PC-9 (cell line): ENCODE results near the gene LY86. TPM values are rescaled to one million over a fixed set of nuclear protein-coding genes. Genes with fewer than 3 reads are reported as not detected.

Source experiments
- BruUV-seq: library from RNA; stranded (reverse); fragments of 400-500 nt; replicated peaks from 2 replicates; lab custom pipeline; 2021; lab: Mats Ljungman, UMichigan
- CTCF ChIA-PET: fragments of 300-600 bp; sonication (Branson Sonifier 250); formaldehyde crosslinking; loops from one replicate; lab custom pipeline; 2022; ENCODE audit warnings: antibody characterized with exemption; lab: Charles Lee
- POLR2A ChIA-PET: fragments of 300-600 bp; sonication (Branson Sonifier 250); formaldehyde crosslinking; loops from one replicate; lab custom pipeline; 2022; ENCODE audit warnings: antibody characterized with exemption; ENCODE audit not compliant: unreplicated experiment; lab: Charles Lee
- DNase-seq, 2 experiments: peaks; one replicate each; pipeline versions ENCODE4 v3.0.0 to v3.0.0-alpha.2; 2015 to 2022; ENCODE audit warnings: mixed read lengths in 1 of 2
- H2AFZ ChIP-seq: fragments of 200-600 bp; sonication (generic); 2 replicates; pipeline ENCODE4 v1.8.1; 2017; ENCODE audit warnings: antibody characterized with exemption
- H3F3A ChIP-seq: fragments of 200-600 bp; sonication (generic); 2 replicates; pipeline ENCODE4 v1.8.1; 2017; ENCODE audit warnings: antibody characterized with exemption, mild to moderate bottlenecking, low read depth; ENCODE audit not compliant: insufficient read depth
- H3K27ac ChIP-seq: fragments of 200-600 bp; sonication (generic); 2 replicates; pipeline ENCODE4 v1.6.1; 2016; ENCODE audit warnings: mixed run types
- H3K27me3 ChIP-seq: fragments of 200-600 bp; sonication (generic); 2 replicates; pipeline ENCODE4 v1.6.1; 2016; ENCODE audit warnings: low read depth, mixed run types; ENCODE audit not compliant: insufficient read depth
- H3K36me3 ChIP-seq: fragments of 200-600 bp; sonication (generic); 2 replicates; pipeline ENCODE4 v1.6.1; 2016; ENCODE audit warnings: low read depth, mixed run types
- H3K4me1 ChIP-seq: fragments of 200-600 bp; sonication (generic); replicated peaks from 2 replicates; pipeline ENCODE4 v1.6.1; 2016; ENCODE audit warnings: mixed run types; ENCODE audit not compliant: insufficient read depth
- H3K4me2 ChIP-seq: fragments of 200-600 bp; sonication (generic); 2 replicates; pipeline ENCODE4 v1.6.1; 2017; ENCODE audit warnings: mixed run types
- H3K4me3 ChIP-seq: fragments of 200-600 bp; sonication (generic); 2 replicates; pipeline ENCODE4 v1.6.1; 2016; ENCODE audit warnings: mixed run types
- H3K79me2 ChIP-seq: fragments of 200-600 bp; sonication (generic); 2 replicates; pipeline ENCODE4 v1.6.1; 2017; ENCODE audit warnings: low read depth, mixed run types
- H3K9me2 ChIP-seq: fragments of 200-600 bp; sonication (generic); 2 replicates; pipeline ENCODE4 v1.8.1; 2017; ENCODE audit warnings: mild to moderate bottlenecking; ENCODE audit not compliant: insufficient read depth
- H3K9me3 ChIP-seq: fragments of 200-600 bp; sonication (generic); 2 replicates; pipeline ENCODE4 v1.8.1; 2016; ENCODE audit warnings: low read depth; ENCODE audit not compliant: insufficient read depth
- H4K20me1 ChIP-seq: fragments of 200-600 bp; sonication (generic); 2 replicates; pipeline ENCODE4 v1.8.1; 2017; ENCODE audit not compliant: insufficient read depth
- CTCF ChIP-seq: fragments of 200-600 bp; sonication (generic); conservative IDR thresholded peaks from 2 replicates; pipeline ENCODE4 v1.6.1; 2017; ENCODE audit warnings: mixed run types, antibody characterized with exemption, mild to moderate bottlenecking, moderate library complexity
- EZH2 ChIP-seq: fragments of 200-600 bp; sonication (generic); IDR thresholded peaks from 2 replicates; pipeline ENCODE4 v1.8.0; 2017; ENCODE audit warnings: antibody characterized with exemption, low read depth
- intact Hi-C: fragments of 100-400 bp; cut with micrococcal nuclease; formaldehyde crosslinking; loops from one replicate; pipeline ENCODE4 v1.10.0; 2022; ENCODE audit not compliant: unreplicated experiment
- total RNA-seq: library from RNA; stranded (reverse); gene quantifications from 2 replicates; pipeline ENCODE4 v1.2.3, GENCODE V29; 2021

The LY86 gene
- total RNA-seq, 1 experiment from 2014 or later: not detected

DNA sequence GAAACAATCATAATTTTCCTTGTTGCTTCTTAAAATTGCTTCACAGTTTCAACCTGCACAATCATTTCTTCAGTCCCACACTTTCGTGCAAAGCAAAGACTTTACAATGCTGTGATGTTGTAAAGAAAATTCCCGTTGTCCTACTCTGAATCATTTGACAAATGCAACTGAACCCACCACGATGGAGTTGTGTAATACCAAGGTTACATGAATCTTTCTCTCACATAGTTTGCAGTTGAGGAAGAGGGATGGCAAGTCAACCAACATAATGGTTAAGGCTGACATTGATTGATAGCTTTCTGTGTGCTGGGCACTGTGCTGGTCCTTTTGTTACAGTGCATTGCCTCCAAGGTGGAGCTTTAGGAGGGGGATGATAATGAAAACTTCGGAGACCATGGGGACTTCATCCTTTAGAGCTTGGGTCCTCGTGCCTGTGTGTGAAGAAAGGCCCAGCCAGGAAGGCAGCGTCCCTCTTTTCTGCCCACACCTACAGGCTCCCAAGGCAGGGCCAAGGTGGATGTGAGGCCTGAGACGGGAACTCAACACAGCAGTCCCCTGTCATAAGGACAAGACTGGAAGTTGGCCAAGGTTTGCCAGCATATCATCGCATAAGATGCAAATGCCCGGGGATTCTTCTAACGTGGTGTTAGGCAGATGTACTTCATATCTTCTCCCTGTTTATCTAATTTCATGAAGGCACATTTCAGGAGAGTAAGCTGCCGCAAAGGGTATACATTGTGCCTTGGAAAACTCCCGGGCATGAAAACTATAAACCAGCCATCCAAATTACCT lies 96.9 kb downstream of the LY86 start:
- no TSS peak for BruUV-seq
- H3K4me3 ChIP-seq: no peak overlapping the region
- no peaks in the 10 kb centered on the region for H3K79me2 ChIP-seq
- TF ChIP-seq EZH2: no peak
- no peak for TF ChIP-seq CTCF
- peak in 1 of 2 experiments; percentile 84 for DNase-seq
- H3K9me3 ChIP-seq: no peaks in the 10 kb centered on the region
- H4K20me1 ChIP-seq: no peaks in the 10 kb centered on the region
- peaks cover 66% of the 10 kb centered on the region for H3K4me1 ChIP-seq
- CTCF ChIA-PET: no interaction called here
- no peaks in the 10 kb centered on the region for H3K27me3 ChIP-seq
- H3F3A ChIP-seq: peaks cover 48% of the 10 kb centered on the region
- peak overlapping the region; percentile 95 for H3K4me2 ChIP-seq
- no peaks in the 10 kb centered on the region for H3K9me2 ChIP-seq
- H3K27ac ChIP-seq: peak overlapping the region; percentile 91
- intact Hi-C loops: loop anchor here (2.0 kb wide), 1 partner anchor 27 kb away; no protein-coding TSS in a partner anchor
- no peaks in the 10 kb centered on the region for H3K36me3 ChIP-seq
- H2AFZ ChIP-seq: no peak overlapping the region
- POLR2A ChIA-PET: no interaction called here

DNA sequence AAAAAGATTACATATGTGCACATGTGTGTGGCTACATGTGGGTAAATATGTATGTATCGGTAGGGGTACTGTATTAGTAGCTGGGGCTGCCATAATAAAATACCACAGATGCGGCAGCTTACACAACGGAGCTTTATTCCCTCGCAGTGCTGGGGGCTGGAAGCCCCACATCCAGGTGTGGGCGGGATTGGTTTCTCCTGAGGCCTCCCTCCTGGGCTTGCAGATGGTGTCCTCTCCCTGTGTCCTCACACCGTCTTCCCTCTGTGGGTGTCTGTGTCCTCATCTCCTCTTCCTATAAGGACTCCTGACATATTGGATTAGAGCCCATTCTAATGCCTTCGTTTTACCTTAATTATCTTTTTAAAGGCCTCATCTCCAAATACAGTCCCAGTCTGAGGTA lies 97.7 kb downstream of the LY86 start:
- ChIA-PET CTCF (interaction anchor here (0.6 to 1.5 kb wide), 4 partner anchors 9 to 1285 kb away, joined by 4 to 34 read pairs (median 4); no protein-coding TSS in a partner anchor), POLR2A (interaction anchor here (0.5 to 0.9 kb wide), 7 partner anchors 10 to 855 kb away, joined by 5 to 36 read pairs (median 15); partner anchors contain the start of genes CAGE1, DSP and RIOK1)
- H3K36me3 ChIP-seq: no peaks in the 10 kb centered on the region
- H3K27me3 ChIP-seq: no peaks in the 10 kb centered on the region
- H3K79me2 ChIP-seq: no peaks in the 10 kb centered on the region
- no peak for TF ChIP-seq EZH2
- TF ChIP-seq CTCF: no peak
- no peaks in the 10 kb centered on the region for H3K9me3 ChIP-seq
- H4K20me1 ChIP-seq: no peaks in the 10 kb centered on the region
- H3F3A ChIP-seq: peaks cover 52% of the 10 kb centered on the region
- peak overlapping the region; percentile 91 for H3K27ac ChIP-seq
- no peak for DNase-seq
- no peak overlapping the region; the same call in 1 of the 2 replicates for H2AFZ ChIP-seq
- peaks cover 67% of the 10 kb centered on the region for H3K4me1 ChIP-seq
- no peaks in the 10 kb centered on the region for H3K9me2 ChIP-seq
- H3K4me2 ChIP-seq: peak overlapping the region; percentile 95
- intact Hi-C loops: loop anchor here (2.0 kb wide), 1 partner anchor 27 kb away; no protein-coding TSS in a partner anchor
- TSS peak; percentile 89 for BruUV-seq
- H3K4me3 ChIP-seq: peak overlapping the region; percentile 73

- H3K9me2 ChIP-seq: no peaks in the 10 kb centered on the region
- ChIA-PET POLR2A (interaction anchor here (0.5 to 0.9 kb wide), 12 partner anchors 10 to 1378 kb away, joined by 3 to 36 read pairs (median 6); partner anchors contain the start of genes CAGE1, DSP and RIOK1), CTCF (interaction anchor here (0.5 to 1.5 kb wide), 9 partner anchors 8 to 1692 kb away, joined by 3 to 34 read pairs (median 4); no protein-coding TSS in a partner anchor)
- H3K4me3 ChIP-seq: peak overlapping the region; percentile 73
- H3K79me2 ChIP-seq: no peaks in the 10 kb centered on the region
- peak; percentile 92 to 100 for DNase-seq
- intact Hi-C loops: loop anchor here (2.0 kb wide), 1 partner anchor 26 kb away; no protein-coding TSS in a partner anchor
- peak overlapping the region; percentile 91 for H3K27ac ChIP-seq
- H3F3A ChIP-seq: peaks cover 52% of the 10 kb centered on the region
- peaks cover 67% of the 10 kb centered on the region for H3K4me1 ChIP-seq
- no peaks in the 10 kb centered on the region for H3K27me3 ChIP-seq
- H3K4me2 ChIP-seq: peak overlapping the region; percentile 95
- no TSS peak for BruUV-seq
- peak overlapping the region; percentile 6; the same call in 1 of the 2 replicates for H2AFZ ChIP-seq
- no peaks in the 10 kb centered on the region for H3K9me3 ChIP-seq
- TF ChIP-seq CTCF (no peak), EZH2 (no peak)
- no peaks in the 10 kb centered on the region for H4K20me1 ChIP-seq
- H3K36me3 ChIP-seq: no peaks in the 10 kb centered on the region
Measured at GRCh38 chr6:6686748-6687601, 98.5 kb downstream of the LY86 start.
